ENCODE measurements around the gene TMPRSS7.

DNA sequence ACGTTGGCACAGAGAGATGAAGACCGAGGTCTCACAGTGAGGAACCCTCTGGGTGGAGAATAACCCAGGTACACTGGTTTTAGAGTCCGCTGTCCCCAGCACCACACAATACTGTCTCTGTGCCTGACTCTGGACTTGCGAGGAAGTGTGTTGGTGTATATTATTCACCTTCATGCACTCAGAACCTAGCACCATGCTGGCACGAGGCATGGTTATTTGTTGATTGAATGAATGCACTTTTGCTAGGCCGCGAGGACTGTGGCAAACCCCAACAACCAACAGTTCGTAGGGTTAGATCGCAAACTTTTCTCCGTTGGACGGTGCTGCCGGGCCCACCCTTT, 51.2 kb downstream of the TMPRSS7 start:
- TF ChIP-seq, protein P1, sequence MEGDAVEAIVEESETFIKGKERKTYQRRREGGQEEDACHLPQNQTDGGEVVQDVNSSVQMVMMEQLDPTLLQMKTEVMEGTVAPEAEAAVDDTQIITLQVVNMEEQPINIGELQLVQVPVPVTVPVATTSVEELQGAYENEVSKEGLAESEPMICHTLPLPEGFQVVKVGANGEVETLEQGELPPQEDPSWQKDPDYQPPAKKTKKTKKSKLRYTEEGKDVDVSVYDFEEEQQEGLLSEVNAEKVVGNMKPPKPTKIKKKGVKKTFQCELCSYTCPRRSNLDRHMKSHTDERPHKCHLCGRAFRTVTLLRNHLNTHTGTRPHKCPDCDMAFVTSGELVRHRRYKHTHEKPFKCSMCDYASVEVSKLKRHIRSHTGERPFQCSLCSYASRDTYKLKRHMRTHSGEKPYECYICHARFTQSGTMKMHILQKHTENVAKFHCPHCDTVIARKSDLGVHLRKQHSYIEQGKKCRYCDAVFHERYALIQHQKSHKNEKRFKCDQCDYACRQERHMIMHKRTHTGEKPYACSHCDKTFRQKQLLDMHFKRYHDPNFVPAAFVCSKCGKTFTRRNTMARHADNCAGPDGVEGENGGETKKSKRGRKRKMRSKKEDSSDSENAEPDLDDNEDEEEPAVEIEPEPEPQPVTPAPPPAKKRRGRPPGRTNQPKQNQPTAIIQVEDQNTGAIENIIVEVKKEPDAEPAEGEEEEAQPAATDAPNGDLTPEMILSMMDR (IDR thresholded peaks at IDR 0.05) = no peak
- no peak for TF ChIP-seq POLR2A (IDR thresholded peaks at IDR 0.05)

Measured in lower leg skin (tissue), 3 donors.